ENCODE results near the gene SNN. TPM values are rescaled to one million over a fixed set of nuclear protein-coding genes. Genes with fewer than 3 reads are reported as not detected.

Gene SNN
- total RNA-seq, 1 experiment from 2014 or later, result 27.4 TPM

GRCh38 chr16:11625769-11626168, 42.5 kb upstream of the SNN start:
- Histone ChIP-seq H3K4me3 (ENCODE audit: low read length) (no peak overlapping the region), H3K9ac (ENCODE audit: low read length) (no peak overlapping the region), H3K36me3 (ENCODE audit: insufficient read depth, low read length) (no peaks in the 10 kb centered on the region), H3K4me2 (ENCODE audit: low read depth, low read length, poor library complexity, severe bottlenecking) (no peak overlapping the region), H3K4me1 (ENCODE audit: low read length) (peaks cover 9% of the 10 kb centered on the region), H3K27ac (ENCODE audit: low read length) (no peak overlapping the region), H3K9me3 (ENCODE audit: low read length) (no peaks in the 10 kb centered on the region), H3K79me2 (ENCODE audit: low read length) (no peaks in the 10 kb centered on the region), H4K20me1 (ENCODE audit: insufficient read depth, low read depth, low read length) (no peaks in the 10 kb centered on the region), H3K9me2 (replicated peaks; ENCODE audit: insufficient read depth, low read length) (no peaks in the 10 kb centered on the region), H3K27me3 (ENCODE audit: low read length) (no peaks in the 10 kb centered on the region), H2AFZ (ENCODE audit: low read length) (no peak overlapping the region)
- DNase-seq, result no peak

- DNase-seq, result no peak
- no peaks in the 10 kb centered on the region for H4K20me1 ChIP-seq (ENCODE audit: insufficient read depth, low read depth, low read length)
- no peaks in the 10 kb centered on the region for H3K9me3 ChIP-seq (ENCODE audit: low read length)
- H2AFZ ChIP-seq (ENCODE audit: low read length), result no peak overlapping the region
- H3K36me3 ChIP-seq (ENCODE audit: insufficient read depth, low read length), result no peaks in the 10 kb centered on the region
- H3K9me2 ChIP-seq (replicated peaks; ENCODE audit: insufficient read depth, low read length), result no peaks in the 10 kb centered on the region
- H3K79me2 ChIP-seq (ENCODE audit: low read length), result no peaks in the 10 kb centered on the region
- no peak overlapping the region for H3K4me3 ChIP-seq (ENCODE audit: low read length)
- no peak overlapping the region for H3K27ac ChIP-seq (ENCODE audit: low read length)
- no peaks in the 10 kb centered on the region for H3K27me3 ChIP-seq (ENCODE audit: low read length)
- H3K9ac ChIP-seq (ENCODE audit: low read length), result no peak overlapping the region
- H3K4me1 ChIP-seq (ENCODE audit: low read length), result peaks cover 9% of the 10 kb centered on the region
- H3K4me2 ChIP-seq (ENCODE audit: low read depth, low read length, poor library complexity, severe bottlenecking), result no peak overlapping the region
These were observed 41.5 kb upstream of the SNN start for GRCh38 chr16:11626657-11627291.

GRCh38 chr16:11627292-11627663, 41.0 kb upstream of the SNN start:
- no peaks in the 10 kb centered on the region for H3K27me3 ChIP-seq (ENCODE audit: low read length)
- H3K4me2 ChIP-seq (ENCODE audit: low read depth, low read length, poor library complexity, severe bottlenecking), result no peak overlapping the region
- H3K79me2 ChIP-seq (ENCODE audit: low read length), result no peaks in the 10 kb centered on the region
- no peak overlapping the region for H3K9ac ChIP-seq (ENCODE audit: low read length)
- no peaks in the 10 kb centered on the region for H3K36me3 ChIP-seq (ENCODE audit: insufficient read depth, low read length)
- no peak overlapping the region for H2AFZ ChIP-seq (ENCODE audit: low read length)
- DNase-seq, result no peak
- H3K4me3 ChIP-seq (ENCODE audit: low read length), result no peak overlapping the region
- peaks cover 4% of the 10 kb centered on the region for H3K4me1 ChIP-seq (ENCODE audit: low read length)
- H4K20me1 ChIP-seq (ENCODE audit: insufficient read depth, low read depth, low read length), result no peaks in the 10 kb centered on the region
- no peaks in the 10 kb centered on the region for H3K9me2 ChIP-seq (replicated peaks; ENCODE audit: insufficient read depth, low read length)
- no peak overlapping the region for H3K27ac ChIP-seq (ENCODE audit: low read length)
- no peaks in the 10 kb centered on the region for H3K9me3 ChIP-seq (ENCODE audit: low read length)

GRCh38 chr16:11627822-11628457, 40.3 kb upstream of the SNN start:
- Histone ChIP-seq H3K9ac (ENCODE audit: low read length) (no peak overlapping the region), H3K9me3 (ENCODE audit: low read length) (no peaks in the 10 kb centered on the region), H3K27ac (ENCODE audit: low read length) (no peak overlapping the region), H3K27me3 (ENCODE audit: low read length) (no peaks in the 10 kb centered on the region), H3K4me3 (ENCODE audit: low read length) (no peak overlapping the region), H3K79me2 (ENCODE audit: low read length) (no peaks in the 10 kb centered on the region), H4K20me1 (ENCODE audit: insufficient read depth, low read depth, low read length) (no peaks in the 10 kb centered on the region), H3K9me2 (replicated peaks; ENCODE audit: insufficient read depth, low read length) (no peaks in the 10 kb centered on the region), H3K36me3 (ENCODE audit: insufficient read depth, low read length) (no peaks in the 10 kb centered on the region), H3K4me1 (ENCODE audit: low read length) (no peaks in the 10 kb centered on the region; the same call in 1 of the 2 replicates), H3K4me2 (ENCODE audit: low read depth, low read length, poor library complexity, severe bottlenecking) (no peak overlapping the region), H2AFZ (ENCODE audit: low read length) (no peak overlapping the region)
- no peak for DNase-seq

- Histone ChIP-seq H2AFZ (ENCODE audit: low read length) (no peak overlapping the region), H3K4me3 (ENCODE audit: low read length) (no peak overlapping the region), H3K27me3 (ENCODE audit: low read length) (no peaks in the 10 kb centered on the region), H4K20me1 (ENCODE audit: insufficient read depth, low read depth, low read length) (no peaks in the 10 kb centered on the region), H3K9me3 (ENCODE audit: low read length) (no peaks in the 10 kb centered on the region), H3K36me3 (ENCODE audit: insufficient read depth, low read length) (no peaks in the 10 kb centered on the region), H3K79me2 (ENCODE audit: low read length) (no peaks in the 10 kb centered on the region), H3K9me2 (replicated peaks; ENCODE audit: insufficient read depth, low read length) (no peaks in the 10 kb centered on the region), H3K27ac (ENCODE audit: low read length) (no peak overlapping the region), H3K4me2 (ENCODE audit: low read depth, low read length, poor library complexity, severe bottlenecking) (no peak overlapping the region), H3K9ac (ENCODE audit: low read length) (no peak overlapping the region), H3K4me1 (ENCODE audit: low read length) (no peaks in the 10 kb centered on the region; the same call in 1 of the 2 replicates)
- no peak for DNase-seq
These were observed 38.9 kb upstream of the SNN start for GRCh38 chr16:11629071-11630030.

GRCh38 chr16:11630046-11630767, 38.0 kb upstream of the SNN start:
- Histone ChIP-seq H3K4me2 (ENCODE audit: low read depth, low read length, poor library complexity, severe bottlenecking) (no peak overlapping the region), H3K9ac (ENCODE audit: low read length) (no peak overlapping the region), H3K79me2 (ENCODE audit: low read length) (no peaks in the 10 kb centered on the region), H4K20me1 (ENCODE audit: insufficient read depth, low read depth, low read length) (no peaks in the 10 kb centered on the region), H3K4me3 (ENCODE audit: low read length) (no peak overlapping the region), H3K9me3 (ENCODE audit: low read length) (no peaks in the 10 kb centered on the region), H3K27me3 (ENCODE audit: low read length) (no peaks in the 10 kb centered on the region), H2AFZ (ENCODE audit: low read length) (no peak overlapping the region), H3K9me2 (replicated peaks; ENCODE audit: insufficient read depth, low read length) (no peaks in the 10 kb centered on the region), H3K27ac (ENCODE audit: low read length) (no peak overlapping the region), H3K36me3 (ENCODE audit: insufficient read depth, low read length) (no peaks in the 10 kb centered on the region), H3K4me1 (ENCODE audit: low read length) (no peaks in the 10 kb centered on the region; the same call in 1 of the 2 replicates)
- DNase-seq, result no peak

GRCh38 chr16:11630768-11631056, 37.5 kb upstream of the SNN start:
- Histone ChIP-seq H3K4me2 (ENCODE audit: low read depth, low read length, poor library complexity, severe bottlenecking) (no peak overlapping the region), H3K4me1 (ENCODE audit: low read length) (no peaks in the 10 kb centered on the region; the same call in 1 of the 2 replicates)
- no peak for DNase-seq

GRCh38 chr16:11631214-11631613, 37.0 kb upstream of the SNN start:
- no peak overlapping the region for H3K9ac ChIP-seq (ENCODE audit: low read length)
- H3K27ac ChIP-seq (ENCODE audit: low read length), result no peak overlapping the region
- no peak for DNase-seq
- no peaks in the 10 kb centered on the region for H3K27me3 ChIP-seq (ENCODE audit: low read length)
- H3K9me2 ChIP-seq (replicated peaks; ENCODE audit: insufficient read depth, low read length), result no peaks in the 10 kb centered on the region
- no peak overlapping the region for H3K4me2 ChIP-seq (ENCODE audit: low read depth, low read length, poor library complexity, severe bottlenecking)
- no peak overlapping the region for H3K4me3 ChIP-seq (ENCODE audit: low read length)
- no peaks in the 10 kb centered on the region for H4K20me1 ChIP-seq (ENCODE audit: insufficient read depth, low read depth, low read length)
- no peaks in the 10 kb centered on the region for H3K9me3 ChIP-seq (ENCODE audit: low read length)
- no peaks in the 10 kb centered on the region; the same call in 1 of the 2 replicates for H3K4me1 ChIP-seq (ENCODE audit: low read length)
- H2AFZ ChIP-seq (ENCODE audit: low read length), result no peak overlapping the region
- H3K36me3 ChIP-seq (ENCODE audit: insufficient read depth, low read length), result no peaks in the 10 kb centered on the region
- H3K79me2 ChIP-seq (ENCODE audit: low read length), result no peaks in the 10 kb centered on the region

More at GRCh38 chr16:11630768-11631056, 37.5 kb upstream of the SNN start:
- Histone ChIP-seq H4K20me1 (ENCODE audit: insufficient read depth, low read depth, low read length) (no peaks in the 10 kb centered on the region), H3K9ac (ENCODE audit: low read length) (no peak overlapping the region), H3K9me2 (replicated peaks; ENCODE audit: insufficient read depth, low read length) (no peaks in the 10 kb centered on the region), H3K27me3 (ENCODE audit: low read length) (no peaks in the 10 kb centered on the region), H3K27ac (ENCODE audit: low read length) (no peak overlapping the region), H2AFZ (ENCODE audit: low read length) (no peak overlapping the region), H3K9me3 (ENCODE audit: low read length) (no peaks in the 10 kb centered on the region), H3K4me3 (ENCODE audit: low read length) (no peak overlapping the region), H3K36me3 (ENCODE audit: insufficient read depth, low read length) (no peaks in the 10 kb centered on the region), H3K79me2 (ENCODE audit: low read length) (no peaks in the 10 kb centered on the region)
